Choroid plexus epithelial cell (primary cell): Measurements from ENCODE around the gene EPB41L4B.

Experiments used
- DNase-seq: peaks from one replicate; pipeline ENCODE4 v3.0.0-alpha.2; 2010; ENCODE audit warnings: low read depth
- H3K4me3 ChIP-seq: 2 replicates; pipeline ENCODE4 v1.5.1; 2011; ENCODE audit warnings: low read depth, mild to moderate bottlenecking, control low read depth, low read length, moderate library complexity
- TF ChIP-seq, protein P1 (sequence below): conservative IDR thresholded peaks from 2 replicates; pipeline ENCODE4 v1.5.1; 2011; ENCODE audit warnings: low read depth, mild to moderate bottlenecking, control low read depth, inconsistent platforms, low read length, moderate library complexity

Gene EPB41L4B

DNA sequence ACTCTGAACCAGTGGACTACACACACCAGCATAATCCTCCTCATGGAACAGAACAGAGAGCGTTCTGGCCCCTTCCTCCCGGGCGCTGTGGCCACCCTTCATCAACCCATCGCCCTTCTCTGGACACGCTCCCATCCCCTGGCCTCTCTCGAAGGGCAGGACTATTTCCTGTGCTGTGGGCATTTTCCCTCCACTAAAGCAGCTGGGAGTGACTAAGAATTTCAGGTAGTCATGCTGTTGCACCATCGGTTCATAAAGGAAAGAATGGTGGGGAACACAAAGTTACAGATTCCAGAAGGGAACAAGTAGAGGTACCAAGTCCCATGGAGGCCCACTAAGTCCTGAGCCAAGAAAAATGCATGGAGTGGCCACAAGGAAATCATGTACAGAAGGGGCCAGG, 68.6 kb downstream of the EPB41L4B start:
- H3K4me3 ChIP-seq = no peak overlapping the region
- no peak for DNase-seq
- TF ChIP-seq, protein P1, sequence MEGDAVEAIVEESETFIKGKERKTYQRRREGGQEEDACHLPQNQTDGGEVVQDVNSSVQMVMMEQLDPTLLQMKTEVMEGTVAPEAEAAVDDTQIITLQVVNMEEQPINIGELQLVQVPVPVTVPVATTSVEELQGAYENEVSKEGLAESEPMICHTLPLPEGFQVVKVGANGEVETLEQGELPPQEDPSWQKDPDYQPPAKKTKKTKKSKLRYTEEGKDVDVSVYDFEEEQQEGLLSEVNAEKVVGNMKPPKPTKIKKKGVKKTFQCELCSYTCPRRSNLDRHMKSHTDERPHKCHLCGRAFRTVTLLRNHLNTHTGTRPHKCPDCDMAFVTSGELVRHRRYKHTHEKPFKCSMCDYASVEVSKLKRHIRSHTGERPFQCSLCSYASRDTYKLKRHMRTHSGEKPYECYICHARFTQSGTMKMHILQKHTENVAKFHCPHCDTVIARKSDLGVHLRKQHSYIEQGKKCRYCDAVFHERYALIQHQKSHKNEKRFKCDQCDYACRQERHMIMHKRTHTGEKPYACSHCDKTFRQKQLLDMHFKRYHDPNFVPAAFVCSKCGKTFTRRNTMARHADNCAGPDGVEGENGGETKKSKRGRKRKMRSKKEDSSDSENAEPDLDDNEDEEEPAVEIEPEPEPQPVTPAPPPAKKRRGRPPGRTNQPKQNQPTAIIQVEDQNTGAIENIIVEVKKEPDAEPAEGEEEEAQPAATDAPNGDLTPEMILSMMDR = no peak

DNA sequence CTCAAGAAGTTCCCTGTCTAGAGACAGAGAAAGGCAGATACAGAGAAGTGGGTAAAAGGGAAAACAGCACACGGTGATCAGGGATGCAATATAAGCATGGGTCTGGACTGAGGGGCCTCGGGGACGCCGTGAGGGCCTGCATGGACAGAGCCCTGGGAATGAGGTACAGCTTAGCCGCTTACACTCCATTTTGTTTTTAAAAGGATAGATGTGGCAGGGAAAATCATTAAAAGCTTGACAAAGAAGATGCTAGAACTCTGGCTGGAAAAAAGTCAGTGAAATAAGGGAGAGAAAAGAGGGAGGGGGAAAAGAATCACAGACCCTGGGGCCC, 69.1 kb downstream of the EPB41L4B start:
- TF ChIP-seq, protein P1 = no peak
- no peak for DNase-seq
- H3K4me3 ChIP-seq = no peak overlapping the region

DNA sequence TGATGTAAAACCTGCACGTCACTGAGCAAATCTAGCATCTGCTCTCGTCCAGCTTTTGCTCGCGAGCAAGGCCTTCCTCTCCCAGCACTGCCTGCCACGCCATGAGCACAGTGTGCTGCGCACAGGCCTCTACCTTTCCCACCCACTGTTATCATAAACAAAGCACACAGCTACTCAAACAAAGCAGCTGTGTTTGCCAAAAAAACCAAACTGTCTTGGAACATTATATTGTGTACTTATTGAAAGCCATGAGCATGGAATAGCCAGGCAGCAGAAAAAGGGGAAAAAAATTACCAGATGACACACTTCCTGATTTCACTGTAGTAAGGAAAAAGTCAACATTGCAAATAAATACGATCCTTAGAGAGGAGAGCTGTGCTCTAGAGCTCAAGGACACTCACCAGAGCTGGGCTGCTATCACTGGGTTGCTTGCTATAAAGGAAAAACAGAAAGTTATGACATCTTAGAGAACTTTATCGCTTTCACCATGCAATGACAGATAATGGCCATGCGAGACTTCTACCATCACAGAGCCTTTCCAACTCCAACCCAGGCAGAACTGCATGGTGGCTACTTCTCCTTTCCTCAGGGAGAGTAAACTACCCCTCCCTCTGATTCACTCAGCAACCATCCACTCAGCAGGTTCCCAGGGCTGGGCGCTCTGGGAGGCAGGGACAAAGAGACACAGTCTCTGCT, 69.6 kb downstream of the EPB41L4B start:
- H3K4me3 ChIP-seq = no peak overlapping the region
- peak; percentile 74 for DNase-seq
- TF ChIP-seq, protein P1 = no peak

DNA sequence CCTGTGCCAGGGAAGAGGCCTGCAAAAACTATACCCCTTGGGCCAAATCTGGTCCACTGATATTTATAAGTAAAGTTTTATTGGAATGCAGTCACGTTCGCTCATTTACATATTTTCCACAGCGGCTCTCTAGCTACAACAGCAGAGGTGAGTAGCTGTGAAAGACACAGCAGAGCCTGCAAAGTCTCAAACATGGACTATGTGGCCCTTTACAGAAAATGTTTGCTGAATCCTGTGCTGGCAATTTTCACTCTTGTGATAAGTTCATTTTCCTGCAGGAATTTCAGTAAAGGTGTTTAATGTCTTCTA, 70.1 kb downstream of the EPB41L4B start:
- TF ChIP-seq, protein P1 = no peak
- no peak for DNase-seq
- no peak overlapping the region for H3K4me3 ChIP-seq

DNA sequence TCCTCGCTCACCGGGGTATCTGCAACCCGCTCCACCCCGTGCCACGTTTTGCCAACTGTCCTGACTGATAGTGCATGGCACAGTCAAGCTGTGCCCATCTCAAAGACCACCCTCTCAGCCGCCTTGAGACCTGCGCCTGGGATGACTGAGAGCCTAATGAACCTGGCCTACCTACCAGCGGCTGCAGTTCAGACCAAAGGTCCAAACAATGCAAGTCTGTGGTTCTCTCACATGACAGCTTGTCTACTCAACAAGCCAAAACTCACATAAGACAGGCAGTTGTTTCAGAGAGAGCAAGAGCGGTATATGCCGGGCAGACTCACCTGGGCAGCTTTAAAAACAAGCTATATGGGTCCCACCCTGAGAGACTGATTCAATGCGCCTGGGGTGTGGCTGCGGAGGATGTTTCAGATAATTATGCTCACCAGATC, 70.5 kb downstream of the EPB41L4B start:
- no peak for DNase-seq
- TF ChIP-seq, protein P1 = no peak
- no peak overlapping the region for H3K4me3 ChIP-seq

DNA sequence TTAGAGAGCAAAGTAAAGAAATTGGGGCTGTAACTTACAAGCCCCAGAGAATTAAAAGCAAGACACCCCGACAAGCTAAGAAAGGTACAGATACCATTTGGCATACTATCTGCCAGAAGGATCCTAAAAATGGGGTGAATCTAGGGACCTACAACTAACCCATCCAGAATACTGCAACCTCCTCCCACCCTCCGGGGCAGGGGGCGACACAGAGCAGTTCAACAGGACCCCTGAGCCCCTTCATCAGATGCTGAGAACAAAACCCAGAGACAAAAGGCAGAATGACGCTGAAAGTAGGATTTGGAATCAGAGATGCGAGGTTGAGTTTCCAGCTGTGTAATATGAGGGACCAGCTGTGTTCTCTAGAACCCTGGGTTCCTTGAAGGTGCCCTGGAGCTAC, 71.2 kb downstream of the EPB41L4B start:
- H3K4me3 ChIP-seq = no peak overlapping the region
- DNase-seq = no peak
- TF ChIP-seq, protein P1 = peak; percentile 21

DNA sequence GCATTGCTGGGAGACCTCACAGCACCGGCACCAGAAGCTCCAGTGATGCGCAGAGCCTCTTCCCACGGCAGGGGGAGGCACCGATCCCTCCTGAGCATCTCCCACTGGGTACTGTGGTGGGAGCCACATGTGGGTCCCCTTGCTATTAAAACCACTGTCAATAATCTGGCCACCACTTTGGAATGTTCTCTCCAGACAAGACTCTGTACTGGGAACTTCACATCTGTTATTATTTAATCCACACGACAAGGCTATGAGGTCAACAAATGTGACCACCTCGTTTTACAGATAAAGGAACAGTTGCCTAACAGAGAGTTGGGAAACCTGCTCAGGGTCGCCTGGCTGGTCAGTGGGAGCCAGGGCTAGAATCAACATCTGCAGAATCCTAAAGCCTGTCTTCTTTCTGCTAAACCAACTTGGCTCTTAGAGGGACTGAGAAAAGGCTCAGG, 72.7 kb downstream of the EPB41L4B start:
- peak; percentile 27 for DNase-seq
- TF ChIP-seq, protein P1 = peak; percentile 51

More for the DNA sequence above, 72.7 kb downstream of the EPB41L4B start:
- no peak overlapping the region for H3K4me3 ChIP-seq
